Measurements from ENCODE around the gene GPR173.

- TF ChIP-seq CTCF (conservative IDR thresholded peaks at IDR 0.05; ENCODE audit: low read depth, low read length), result no peak
- TF ChIP-seq EZH2 (IDR thresholded peaks at IDR 0.05; ENCODE audit: borderline replicate concordance, low read depth, low read length, poor library complexity, severe bottlenecking), result no peak
Observed at GRCh38 chrX:53077207-53078197, 28.9 kb downstream of the GPR173 start.
